GM23338 (cell line): Measurements from ENCODE around the gene PAX3. TPM values are rescaled to one million over a fixed set of nuclear protein-coding genes. Genes with fewer than 3 reads are reported as not detected.

Experiments
- ATAC-seq: fragments of 200-7000 bp; cut with Tn5 transposase; 3 replicates; pipeline ENCODE4 v1.9.1; 2020
- DNase-seq: peaks from one replicate; pipeline ENCODE4 v3.0.0-alpha.2; 2015; ENCODE audit warnings: low spot score
- H2AFZ ChIP-seq: fragments of 200-600 bp; sonication (generic); 2 replicates; pipeline ENCODE4 v1.8.0; 2016; ENCODE audit warnings: antibody characterized with exemption, mild to moderate bottlenecking, moderate library complexity
- H3F3A ChIP-seq: fragments of 200-600 bp; sonication (generic); replicated peaks from 2 replicates; pipeline ENCODE4 v1.8.0; 2017; ENCODE audit warnings: antibody characterized with exemption, mixed run types, low read depth
- H3K27ac ChIP-seq: fragments of 200-600 bp; sonication (generic); 2 replicates; pipeline ENCODE4 v1.6.1; 2016; ENCODE audit warnings: low read depth
- H3K27me3 ChIP-seq: fragments of 200-600 bp; sonication (generic); 2 replicates; pipeline ENCODE4 v1.8.0; 2016; ENCODE audit warnings: mild to moderate bottlenecking, mixed run types, moderate library complexity; ENCODE audit not compliant: insufficient read depth
- H3K36me3 ChIP-seq: fragments of 200-600 bp; sonication (generic); 2 replicates; pipeline ENCODE4 v1.8.0; 2016; ENCODE audit warnings: mild to moderate bottlenecking; ENCODE audit not compliant: insufficient read depth
- H3K4me1 ChIP-seq: fragments of 200-600 bp; sonication (generic); 2 replicates; pipeline ENCODE4 v1.8.0; 2016; ENCODE audit warnings: mild to moderate bottlenecking, moderate library complexity; ENCODE audit not compliant: insufficient read depth
- H3K4me2 ChIP-seq: fragments of 200-600 bp; sonication (generic); 2 replicates; pipeline ENCODE4 v1.7.1; 2017; ENCODE audit warnings: mixed run types
- H3K4me3 ChIP-seq: fragments of 200-600 bp; sonication (generic); 2 replicates; pipeline ENCODE4 v1.6.1; 2016; ENCODE audit warnings: mixed run types
- H3K79me2 ChIP-seq: fragments of 200-600 bp; sonication (generic); replicated peaks from 2 replicates; pipeline ENCODE4 v1.8.0; 2017; ENCODE audit warnings: mild to moderate bottlenecking; ENCODE audit not compliant: insufficient read depth
- H3K9me2 ChIP-seq: fragments of 200-600 bp; sonication (generic); 2 replicates; pipeline ENCODE4 v1.8.0; 2017; ENCODE audit not compliant: insufficient read depth
- H4K20me1 ChIP-seq: fragments of 200-600 bp; sonication (generic); replicated peaks from 2 replicates; pipeline ENCODE4 v1.8.0; 2017; ENCODE audit warnings: mild to moderate bottlenecking; ENCODE audit not compliant: insufficient read depth
- H3K27ac Mint-ChIP-seq: 2 replicates; pipeline ENCODE4 v1.8.0; 2020; ENCODE audit warnings: inconsistent platforms, mild to moderate bottlenecking, moderate library complexity, mixed read lengths
- H3K27me3 Mint-ChIP-seq: 3 replicates; pipeline ENCODE4 v1.8.0; 2022; ENCODE audit warnings: low read depth, mild to moderate bottlenecking, moderate library complexity, mixed read lengths, inconsistent platforms; ENCODE audit not compliant: insufficient read depth, poor library complexity
- H3K36me3 Mint-ChIP-seq: 3 replicates; pipeline ENCODE4 v1.8.0; 2021; ENCODE audit warnings: low read depth, mild to moderate bottlenecking, inconsistent platforms, moderate library complexity, mixed read lengths
- H3K4me1 Mint-ChIP-seq: 3 replicates; pipeline ENCODE4 v1.8.0; 2020; ENCODE audit warnings: mild to moderate bottlenecking, inconsistent platforms, mixed read lengths
- H3K4me3 Mint-ChIP-seq: 3 replicates; pipeline ENCODE4 v1.8.0; 2021; ENCODE audit warnings: moderate library complexity, mild to moderate bottlenecking, inconsistent platforms, mixed read lengths
- H3K9me3 Mint-ChIP-seq: 3 replicates; pipeline ENCODE4 v1.8.0; 2020; ENCODE audit warnings: moderate library complexity, mild to moderate bottlenecking, inconsistent platforms, mixed read lengths
- EZH2 ChIP-seq: fragments of 200-600 bp; sonication (generic); IDR thresholded peaks from one replicate; pipeline ENCODE4 v1.8.0; 2017; ENCODE audit warnings: antibody characterized with exemption, mild to moderate bottlenecking, low read depth; ENCODE audit not compliant: unreplicated experiment
- JUNB ChIP-seq: IDR thresholded peaks from one replicate; pipeline ENCODE4 v1.6.1; 2016; ENCODE audit warnings: antibody characterized with exemption; ENCODE audit not compliant: unreplicated experiment
- POLR2AphosphoS5 ChIP-seq: IDR thresholded peaks from 2 replicates; pipeline ENCODE4 v1.6.1; 2016; ENCODE audit warnings: antibody characterized with exemption, low read depth
- ZNF114 ChIP-seq: fragments of 250-450 bp; sonication (Bioruptor Pico); IDR thresholded peaks from 2 replicates; pipeline ENCODE4 v1.5.0; 2020; ENCODE audit warnings: mild to moderate bottlenecking, moderate library complexity
- polyA plus RNA-seq: library from polyadenylated mRNA; unstranded; fragments of >200 nt; fragmentation: Nextera tagmentation; extraction: Ambion mirVana; gene quantifications from 2 replicates; pipeline ENCODE4 v1.2.1, GENCODE V29; 2016
- total RNA-seq: library from RNA; depleted of rRNA; stranded (reverse); fragments of >200 nt; shearing (Covaris generic); gene quantifications from 2 replicates; pipeline ENCODE4 v1.2.3, GENCODE V29; 2014
- TF ChIP-seq, protein P1 (sequence below): IDR thresholded peaks from one replicate; pipeline ENCODE4 v1.6.1; 2018; ENCODE audit warnings: antibody characterized with exemption; ENCODE audit not compliant: unreplicated experiment
- TF ChIP-seq, protein P2 (sequence below), 2 experiments: fragments of 200-600 bp in 1 of 2; sonication (generic) in 1 of 2; conservative IDR thresholded peaks; 2 replicates each; pipeline versions ENCODE4 v1.5.1 to v1.6.1; 2016 to 2017; ENCODE audit warnings: antibody characterized with exemption in 2 of 2, low read depth in 2 of 2, mild to moderate bottlenecking in 2 of 2, moderate library complexity in 1 of 2

The PAX3 gene
- total and polyA plus RNA-seq, 2 experiments from 2014 or later: not detected

DNA sequence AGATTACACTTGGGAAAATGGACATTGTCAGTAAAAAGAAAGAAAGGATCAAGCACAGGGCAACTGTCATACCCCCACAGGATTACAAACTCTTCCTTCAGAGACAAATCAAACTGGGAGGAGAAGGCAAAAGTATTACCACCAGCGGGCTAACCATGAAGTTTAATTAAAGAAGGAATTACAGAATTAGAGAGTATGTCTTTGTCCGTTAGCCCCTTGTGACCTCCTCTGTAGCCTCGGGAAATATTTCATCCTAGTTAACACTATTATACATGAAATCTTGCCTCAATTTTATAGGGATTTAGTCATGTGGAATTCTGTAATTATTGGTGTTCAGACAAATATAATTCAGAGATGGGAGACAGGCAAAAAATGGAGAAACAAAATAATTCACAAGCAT lies 60.7 kb downstream of the PAX3 start (continued):
- TF ChIP-seq, protein P1, sequence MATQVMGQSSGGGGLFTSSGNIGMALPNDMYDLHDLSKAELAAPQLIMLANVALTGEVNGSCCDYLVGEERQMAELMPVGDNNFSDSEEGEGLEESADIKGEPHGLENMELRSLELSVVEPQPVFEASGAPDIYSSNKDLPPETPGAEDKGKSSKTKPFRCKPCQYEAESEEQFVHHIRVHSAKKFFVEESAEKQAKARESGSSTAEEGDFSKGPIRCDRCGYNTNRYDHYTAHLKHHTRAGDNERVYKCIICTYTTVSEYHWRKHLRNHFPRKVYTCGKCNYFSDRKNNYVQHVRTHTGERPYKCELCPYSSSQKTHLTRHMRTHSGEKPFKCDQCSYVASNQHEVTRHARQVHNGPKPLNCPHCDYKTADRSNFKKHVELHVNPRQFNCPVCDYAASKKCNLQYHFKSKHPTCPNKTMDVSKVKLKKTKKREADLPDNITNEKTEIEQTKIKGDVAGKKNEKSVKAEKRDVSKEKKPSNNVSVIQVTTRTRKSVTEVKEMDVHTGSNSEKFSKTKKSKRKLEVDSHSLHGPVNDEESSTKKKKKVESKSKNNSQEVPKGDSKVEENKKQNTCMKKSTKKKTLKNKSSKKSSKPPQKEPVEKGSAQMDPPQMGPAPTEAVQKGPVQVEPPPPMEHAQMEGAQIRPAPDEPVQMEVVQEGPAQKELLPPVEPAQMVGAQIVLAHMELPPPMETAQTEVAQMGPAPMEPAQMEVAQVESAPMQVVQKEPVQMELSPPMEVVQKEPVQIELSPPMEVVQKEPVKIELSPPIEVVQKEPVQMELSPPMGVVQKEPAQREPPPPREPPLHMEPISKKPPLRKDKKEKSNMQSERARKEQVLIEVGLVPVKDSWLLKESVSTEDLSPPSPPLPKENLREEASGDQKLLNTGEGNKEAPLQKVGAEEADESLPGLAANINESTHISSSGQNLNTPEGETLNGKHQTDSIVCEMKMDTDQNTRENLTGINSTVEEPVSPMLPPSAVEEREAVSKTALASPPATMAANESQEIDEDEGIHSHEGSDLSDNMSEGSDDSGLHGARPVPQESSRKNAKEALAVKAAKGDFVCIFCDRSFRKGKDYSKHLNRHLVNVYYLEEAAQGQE: no peak
- no peak for TF ChIP-seq ZNF114

DNA sequence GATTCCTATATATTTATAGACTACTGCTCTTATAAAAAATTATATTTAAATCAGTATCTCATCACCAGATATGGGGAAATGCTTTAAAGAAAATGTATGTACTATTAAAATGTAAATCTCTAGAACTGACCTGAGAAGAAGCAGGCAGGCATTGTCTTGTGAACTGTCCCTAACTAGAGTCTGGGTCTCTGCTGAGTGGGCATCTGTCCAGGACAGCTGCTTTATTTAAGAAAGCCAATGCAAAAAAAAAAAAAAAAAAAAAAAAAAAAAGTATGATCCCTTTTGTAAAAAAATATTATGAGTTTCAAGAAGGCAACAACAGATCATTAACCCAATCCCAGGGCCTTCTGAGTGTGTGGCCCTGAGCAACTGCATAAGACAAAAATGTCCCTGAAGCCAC lies 66.0 kb downstream of the PAX3 start:
- no peaks in the 10 kb centered on the region for H3K36me3 Mint-ChIP-seq
- H3F3A ChIP-seq: no peaks in the 10 kb centered on the region
- H4K20me1 ChIP-seq: no peaks in the 10 kb centered on the region
- H3K27ac Mint-ChIP-seq: no peak overlapping the region
- H3K27me3 ChIP-seq: no peaks in the 10 kb centered on the region
- H3K4me1 Mint-ChIP-seq: peaks cover 4% of the 10 kb centered on the region; the same call in 2 of the 3 replicates
- ATAC-seq (no peak), DNase-seq (no peak)
- no peaks in the 10 kb centered on the region for H3K4me1 ChIP-seq
- no peak overlapping the region for H3K4me2 ChIP-seq
- peaks cover 5% of the 10 kb centered on the region for H3K27me3 Mint-ChIP-seq
- no peaks in the 10 kb centered on the region for H3K36me3 ChIP-seq
- no peak overlapping the region for H3K4me3 ChIP-seq
- TF ChIP-seq JUNB (no peak), EZH2 (no peak)
- TF ChIP-seq, protein P1: no peak
- peak overlapping the region; percentile 56; the same call in 1 of the 2 replicates for H2AFZ ChIP-seq
- no peaks in the 10 kb centered on the region for H3K9me3 Mint-ChIP-seq
- no peaks in the 10 kb centered on the region for H3K9me2 ChIP-seq
- no peak overlapping the region for H3K4me3 Mint-ChIP-seq
- no peaks in the 10 kb centered on the region for H3K79me2 ChIP-seq
- H3K27ac ChIP-seq: no peak overlapping the region

DNA sequence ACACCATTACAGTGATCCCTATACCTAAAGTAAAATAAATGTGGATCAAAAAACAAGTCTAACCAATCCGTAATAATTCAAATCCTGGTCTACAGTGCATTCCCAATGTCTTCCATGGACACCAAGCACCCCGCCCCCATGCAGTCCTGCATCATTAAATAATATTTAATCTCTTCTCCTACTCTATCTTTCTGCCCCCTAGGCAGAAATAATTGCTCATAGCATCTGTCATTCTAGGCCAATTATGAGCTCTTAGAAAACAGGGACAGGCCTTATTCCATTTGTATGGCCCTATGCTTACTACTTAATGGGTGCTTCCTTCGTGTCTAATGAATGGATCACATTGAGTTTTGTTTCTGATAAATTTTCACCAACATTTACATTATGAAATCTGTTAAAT lies 66.4 kb downstream of the PAX3 start:
- no peaks in the 10 kb centered on the region for H3K9me3 Mint-ChIP-seq
- H3K4me3 Mint-ChIP-seq: no peak overlapping the region
- Histone ChIP-seq H2AFZ (no peak overlapping the region), H3K4me3 (no peak overlapping the region), H3K27me3 (no peaks in the 10 kb centered on the region), H3K27ac (no peak overlapping the region), H3K9me2 (no peaks in the 10 kb centered on the region), H3K36me3 (no peaks in the 10 kb centered on the region), H3K79me2 (no peaks in the 10 kb centered on the region), H4K20me1 (no peaks in the 10 kb centered on the region), H3F3A (no peaks in the 10 kb centered on the region), H3K4me2 (no peak overlapping the region), H3K4me1 (no peaks in the 10 kb centered on the region)
- no peaks in the 10 kb centered on the region for H3K36me3 Mint-ChIP-seq
- peaks cover 3% of the 10 kb centered on the region; the same call in 1 of the 3 replicates for H3K4me1 Mint-ChIP-seq
- H3K27ac Mint-ChIP-seq: no peak overlapping the region
- DNase-seq (no peak), ATAC-seq (no peak)
- H3K27me3 Mint-ChIP-seq: peaks cover 5% of the 10 kb centered on the region
- TF ChIP-seq POLR2AphosphoS5 (no peak), ZNF114 (no peak), JUNB (no peak)
- TF ChIP-seq, protein P2, sequence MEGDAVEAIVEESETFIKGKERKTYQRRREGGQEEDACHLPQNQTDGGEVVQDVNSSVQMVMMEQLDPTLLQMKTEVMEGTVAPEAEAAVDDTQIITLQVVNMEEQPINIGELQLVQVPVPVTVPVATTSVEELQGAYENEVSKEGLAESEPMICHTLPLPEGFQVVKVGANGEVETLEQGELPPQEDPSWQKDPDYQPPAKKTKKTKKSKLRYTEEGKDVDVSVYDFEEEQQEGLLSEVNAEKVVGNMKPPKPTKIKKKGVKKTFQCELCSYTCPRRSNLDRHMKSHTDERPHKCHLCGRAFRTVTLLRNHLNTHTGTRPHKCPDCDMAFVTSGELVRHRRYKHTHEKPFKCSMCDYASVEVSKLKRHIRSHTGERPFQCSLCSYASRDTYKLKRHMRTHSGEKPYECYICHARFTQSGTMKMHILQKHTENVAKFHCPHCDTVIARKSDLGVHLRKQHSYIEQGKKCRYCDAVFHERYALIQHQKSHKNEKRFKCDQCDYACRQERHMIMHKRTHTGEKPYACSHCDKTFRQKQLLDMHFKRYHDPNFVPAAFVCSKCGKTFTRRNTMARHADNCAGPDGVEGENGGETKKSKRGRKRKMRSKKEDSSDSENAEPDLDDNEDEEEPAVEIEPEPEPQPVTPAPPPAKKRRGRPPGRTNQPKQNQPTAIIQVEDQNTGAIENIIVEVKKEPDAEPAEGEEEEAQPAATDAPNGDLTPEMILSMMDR (conservative IDR thresholded peaks at IDR 0.05; ENCODE audit: low read depth in 2 of 2): no peak
